Endothelial cell (in vitro differentiated cells): ENCODE measurements around the gene TMEM114. TPM values are rescaled to one million over a fixed set of nuclear protein-coding genes. Genes with fewer than 3 reads are reported as not detected.

Experiments
- DNase-seq: peaks from one replicate; pipeline ENCODE4 v3.0.0; 2021; ENCODE audit warnings: low spot score
- H3K27ac Mint-ChIP-seq: one replicate; pipeline ENCODE4 v1.8.0; 2021; ENCODE audit warnings: mixed read lengths, inconsistent platforms; ENCODE audit not compliant: unreplicated experiment
- H3K27me3 Mint-ChIP-seq: one replicate; pipeline ENCODE4 v1.8.0; 2021; ENCODE audit warnings: mild to moderate bottlenecking, moderate library complexity, mixed read lengths, inconsistent platforms; ENCODE audit not compliant: unreplicated experiment
- H3K36me3 Mint-ChIP-seq: one replicate; pipeline ENCODE4 v1.8.0; 2021; ENCODE audit warnings: mild to moderate bottlenecking, low read depth, mixed read lengths, inconsistent platforms; ENCODE audit not compliant: unreplicated experiment
- H3K4me1 Mint-ChIP-seq: one replicate; pipeline ENCODE4 v1.8.0; 2021; ENCODE audit warnings: mild to moderate bottlenecking, mixed read lengths, inconsistent platforms; ENCODE audit not compliant: unreplicated experiment
- H3K4me3 Mint-ChIP-seq: one replicate; pipeline ENCODE4 v1.8.0; 2021; ENCODE audit warnings: mild to moderate bottlenecking, mixed read lengths, inconsistent platforms; ENCODE audit not compliant: unreplicated experiment
- H3K9me3 Mint-ChIP-seq: one replicate; pipeline ENCODE4 v1.8.0; 2021; ENCODE audit warnings: mixed read lengths, inconsistent platforms; ENCODE audit not compliant: unreplicated experiment
- total RNA-seq: library from RNA; stranded (reverse); fragmentation: NEBNext Ultra II Directional; extraction: Animal tissue kit (Norgen Biotek cat#: 25700); gene quantifications from one replicate; pipeline ENCODE4 v1.2.1, GENCODE V29; 2021; ENCODE audit not compliant: unreplicated experiment
- TF ChIP-seq, protein P1 (sequence below): fragments of 200-600 bp; sonication (generic); IDR thresholded peaks from one replicate; pipeline ENCODE4 v1.5.0; 2021; ENCODE audit warnings: antibody characterized with exemption; ENCODE audit not compliant: unreplicated experiment

The TMEM114 gene
- total RNA-seq, 1 donor from 2014 or later: not detected

DNA sequence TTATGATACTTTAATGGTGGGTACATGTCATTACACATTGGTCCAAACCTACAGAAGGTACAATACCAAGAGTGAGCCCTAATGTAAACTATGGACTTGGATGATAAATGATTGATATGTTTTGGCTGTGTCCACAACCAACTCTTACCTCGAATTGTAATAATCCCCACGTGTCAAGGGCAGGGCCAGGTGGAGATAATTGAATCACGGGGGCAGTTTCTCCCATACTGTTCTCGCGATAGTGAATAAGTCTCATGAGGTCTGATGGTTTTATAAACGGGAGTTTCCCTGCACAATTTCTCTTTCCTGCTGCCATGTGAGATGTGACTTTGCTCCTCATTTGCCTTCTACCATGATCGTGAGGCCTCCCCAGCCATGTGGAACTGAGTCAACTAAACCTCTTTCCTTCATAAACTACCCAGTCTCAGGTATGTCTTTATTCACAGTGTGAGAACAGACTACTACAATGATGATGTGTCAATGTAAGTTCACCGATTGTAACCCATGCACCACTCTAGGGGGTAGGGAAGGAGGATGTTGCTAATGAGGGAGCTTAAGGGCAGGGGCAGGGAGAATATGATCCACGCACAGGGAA, 24.2 kb upstream of the TMEM114 start:
- Mint-ChIP-seq H3K27ac (no peak overlapping the region), H3K4me3 (no peak overlapping the region), H3K27me3 (peaks cover 4% of the 10 kb centered on the region), H3K36me3 (no peaks in the 10 kb centered on the region), H3K4me1 (no peaks in the 10 kb centered on the region), H3K9me3 (no peaks in the 10 kb centered on the region)
- no peak for DNase-seq
- TF ChIP-seq, protein P1, sequence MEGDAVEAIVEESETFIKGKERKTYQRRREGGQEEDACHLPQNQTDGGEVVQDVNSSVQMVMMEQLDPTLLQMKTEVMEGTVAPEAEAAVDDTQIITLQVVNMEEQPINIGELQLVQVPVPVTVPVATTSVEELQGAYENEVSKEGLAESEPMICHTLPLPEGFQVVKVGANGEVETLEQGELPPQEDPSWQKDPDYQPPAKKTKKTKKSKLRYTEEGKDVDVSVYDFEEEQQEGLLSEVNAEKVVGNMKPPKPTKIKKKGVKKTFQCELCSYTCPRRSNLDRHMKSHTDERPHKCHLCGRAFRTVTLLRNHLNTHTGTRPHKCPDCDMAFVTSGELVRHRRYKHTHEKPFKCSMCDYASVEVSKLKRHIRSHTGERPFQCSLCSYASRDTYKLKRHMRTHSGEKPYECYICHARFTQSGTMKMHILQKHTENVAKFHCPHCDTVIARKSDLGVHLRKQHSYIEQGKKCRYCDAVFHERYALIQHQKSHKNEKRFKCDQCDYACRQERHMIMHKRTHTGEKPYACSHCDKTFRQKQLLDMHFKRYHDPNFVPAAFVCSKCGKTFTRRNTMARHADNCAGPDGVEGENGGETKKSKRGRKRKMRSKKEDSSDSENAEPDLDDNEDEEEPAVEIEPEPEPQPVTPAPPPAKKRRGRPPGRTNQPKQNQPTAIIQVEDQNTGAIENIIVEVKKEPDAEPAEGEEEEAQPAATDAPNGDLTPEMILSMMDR: no peak

DNA sequence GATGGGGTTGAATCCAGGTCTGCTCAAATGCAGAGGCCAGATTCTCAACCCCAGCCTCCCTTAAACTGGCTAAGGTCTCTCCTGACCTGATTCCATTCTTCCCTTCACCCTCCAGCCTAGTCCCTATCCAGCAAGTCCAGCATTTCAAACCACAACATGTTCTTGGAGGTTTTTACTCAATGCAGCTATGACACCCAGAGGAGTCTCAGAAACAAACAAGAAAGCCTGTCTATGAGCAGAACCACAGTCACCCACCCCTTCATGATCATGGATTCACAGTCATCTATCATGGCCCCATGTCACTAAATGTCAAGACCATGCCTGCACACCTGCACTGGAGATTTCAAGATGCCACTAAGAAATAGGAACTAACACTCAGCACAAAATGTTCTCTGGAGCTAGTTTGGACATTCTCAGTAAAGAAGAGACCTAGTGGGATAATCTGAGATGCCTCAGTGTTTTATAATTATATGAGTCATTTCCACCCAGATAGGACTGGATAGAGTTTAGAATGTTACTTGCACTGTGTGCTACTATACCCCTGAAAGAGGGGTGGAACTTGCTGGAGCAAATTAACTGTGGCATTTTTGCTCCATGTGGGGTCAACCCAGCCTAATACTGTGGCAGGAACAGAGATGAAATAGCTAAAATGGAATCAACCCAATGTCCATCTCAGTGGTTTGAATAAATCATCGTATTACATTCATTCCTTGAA, 21.7 kb upstream of the TMEM114 start:
- Mint-ChIP-seq H3K27ac (no peak overlapping the region), H3K9me3 (no peaks in the 10 kb centered on the region), H3K36me3 (no peaks in the 10 kb centered on the region), H3K4me1 (no peaks in the 10 kb centered on the region), H3K27me3 (peaks cover 1% of the 10 kb centered on the region), H3K4me3 (no peak overlapping the region)
- no peak for DNase-seq
- TF ChIP-seq, protein P1: no peak

DNA sequence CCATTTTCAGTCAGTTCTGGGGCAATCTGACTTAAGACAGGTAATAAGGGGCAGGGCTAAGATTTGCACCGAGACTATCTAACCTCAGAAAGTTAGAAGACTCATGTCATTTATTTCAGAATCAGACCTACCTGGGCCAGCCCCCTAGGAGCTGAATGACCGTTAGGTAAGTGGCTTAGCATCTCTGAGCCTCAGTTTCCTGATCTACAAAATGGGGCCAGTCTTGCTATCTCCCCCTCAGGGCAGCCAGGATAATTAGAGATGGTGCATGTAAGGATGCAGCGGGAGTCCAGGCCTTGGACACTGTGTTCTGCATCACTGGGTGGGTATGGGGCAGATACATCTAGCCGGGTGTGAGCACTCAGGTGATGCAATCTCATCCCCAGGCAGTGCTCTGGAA, 20.8 kb upstream of the TMEM114 start:
- Mint-ChIP-seq H3K4me1 (no peaks in the 10 kb centered on the region), H3K36me3 (no peaks in the 10 kb centered on the region), H3K4me3 (no peak overlapping the region), H3K9me3 (no peaks in the 10 kb centered on the region), H3K27me3 (peaks cover 1% of the 10 kb centered on the region), H3K27ac (no peak overlapping the region)
- TF ChIP-seq, protein P1: no peak
- DNase-seq: no peak

DNA sequence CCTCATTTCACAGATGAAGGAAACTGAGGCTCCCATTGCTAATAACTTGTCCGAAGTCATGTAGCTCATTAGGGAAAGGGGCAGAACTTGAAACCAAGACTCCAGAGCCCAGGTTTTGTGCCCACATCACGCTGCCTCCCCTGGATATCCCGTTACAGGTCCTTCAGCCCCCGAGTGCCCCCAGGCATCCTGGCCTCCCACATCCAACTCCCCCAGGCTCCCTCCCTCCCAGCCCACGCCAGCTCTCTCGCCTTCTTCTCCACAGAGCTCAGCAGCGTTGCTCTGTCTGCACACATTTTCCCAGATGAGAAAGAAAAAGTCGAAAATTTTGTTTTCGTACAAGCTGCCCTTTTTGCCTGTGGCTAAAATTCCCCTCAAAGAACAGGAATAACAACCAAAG, 16.9 kb upstream of the TMEM114 start:
- TF ChIP-seq, protein P1: no peak
- Mint-ChIP-seq H3K9me3 (no peaks in the 10 kb centered on the region), H3K4me3 (no peak overlapping the region), H3K36me3 (no peaks in the 10 kb centered on the region), H3K4me1 (no peaks in the 10 kb centered on the region), H3K27me3 (peaks cover 1% of the 10 kb centered on the region), H3K27ac (no peak overlapping the region)
- no peak for DNase-seq

DNA sequence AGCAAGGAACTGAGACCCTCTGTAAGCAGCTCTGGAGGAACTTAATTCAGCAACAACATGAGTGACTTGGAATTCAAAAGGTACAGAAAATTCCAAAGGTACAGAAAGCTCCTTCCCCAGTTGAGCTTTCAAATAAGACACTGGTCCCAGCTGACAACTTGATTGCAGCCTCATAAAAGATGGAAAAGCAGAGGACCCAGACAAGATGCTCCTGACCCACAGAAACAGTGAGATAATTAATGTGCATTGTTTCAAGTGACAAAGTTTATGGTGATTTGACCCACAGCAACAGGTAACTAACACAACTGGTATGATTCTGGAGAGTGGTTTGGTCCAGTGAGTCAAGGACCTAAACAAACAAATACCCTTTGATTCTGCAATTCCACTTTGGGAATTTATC, 15.2 kb upstream of the TMEM114 start:
- Mint-ChIP-seq H3K4me1 (no peaks in the 10 kb centered on the region), H3K27ac (no peak overlapping the region), H3K36me3 (no peaks in the 10 kb centered on the region), H3K9me3 (no peaks in the 10 kb centered on the region), H3K27me3 (no peaks in the 10 kb centered on the region), H3K4me3 (no peak overlapping the region)
- DNase-seq: no peak
- TF ChIP-seq, protein P1: no peak
